ENCODE data around the gene MYRF. TPM values are rescaled to one million over a fixed set of nuclear protein-coding genes. Genes with fewer than 3 reads are reported as not detected.

The MYRF gene
- total RNA-seq, 1 donor from 2014 or later: 39.5 TPM

DNA sequence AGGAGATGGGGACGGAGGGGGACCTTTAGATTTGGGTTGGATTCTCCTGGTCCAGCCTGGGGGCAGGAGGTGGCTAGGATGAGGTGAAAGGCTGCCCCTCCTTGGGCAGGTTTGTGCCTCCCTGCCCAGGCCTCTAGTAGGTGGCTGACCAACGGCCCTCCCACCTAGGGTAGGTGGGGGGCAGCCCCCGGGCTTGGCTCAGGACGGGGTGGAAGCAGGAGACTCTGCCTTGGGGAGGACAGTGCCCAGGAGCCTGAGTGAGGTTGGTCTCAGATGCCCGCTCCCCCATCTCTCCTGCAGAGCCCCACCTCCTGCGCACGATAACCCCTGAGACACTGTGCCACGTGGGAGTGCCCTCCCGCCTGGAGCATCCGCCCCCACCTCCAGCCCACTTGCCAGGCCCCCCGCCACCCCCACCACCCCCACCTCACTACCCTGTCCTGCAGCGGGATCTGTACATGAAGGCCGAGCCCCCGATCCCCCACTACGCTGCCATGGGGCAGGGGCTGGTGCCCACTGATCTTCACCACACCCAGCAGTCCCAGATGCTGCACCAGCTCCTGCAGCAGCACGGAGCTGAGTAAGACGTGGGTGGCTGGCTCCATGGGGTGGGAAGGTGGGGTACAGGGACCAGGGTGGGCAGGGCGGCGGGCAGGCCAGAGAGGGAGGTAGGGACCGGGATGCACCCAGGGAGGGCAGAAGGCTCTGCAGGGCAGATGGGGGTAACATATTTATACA lies 17.7 kb downstream of the MYRF start:
- H3K4me1 ChIP-seq (ENCODE audit: insufficient read depth, low read length): peaks cover 9% of the 10 kb centered on the region
- H3K4me3 ChIP-seq (ENCODE audit: insufficient read depth, low read depth, low read length): no peak overlapping the region
- H3K27ac ChIP-seq (ENCODE audit: low read depth, low read length): no peak overlapping the region
- H3K9ac ChIP-seq (ENCODE audit: low read length): peak overlapping the region; percentile 41
- H3K9me3 ChIP-seq (ENCODE audit: insufficient read depth, low read depth, low read length): no peaks in the 10 kb centered on the region
- no peak for TF ChIP-seq EZH2 (IDR thresholded peaks at IDR 0.05; ENCODE audit: insufficient read depth, low read length)
- TF ChIP-seq, protein P1, sequence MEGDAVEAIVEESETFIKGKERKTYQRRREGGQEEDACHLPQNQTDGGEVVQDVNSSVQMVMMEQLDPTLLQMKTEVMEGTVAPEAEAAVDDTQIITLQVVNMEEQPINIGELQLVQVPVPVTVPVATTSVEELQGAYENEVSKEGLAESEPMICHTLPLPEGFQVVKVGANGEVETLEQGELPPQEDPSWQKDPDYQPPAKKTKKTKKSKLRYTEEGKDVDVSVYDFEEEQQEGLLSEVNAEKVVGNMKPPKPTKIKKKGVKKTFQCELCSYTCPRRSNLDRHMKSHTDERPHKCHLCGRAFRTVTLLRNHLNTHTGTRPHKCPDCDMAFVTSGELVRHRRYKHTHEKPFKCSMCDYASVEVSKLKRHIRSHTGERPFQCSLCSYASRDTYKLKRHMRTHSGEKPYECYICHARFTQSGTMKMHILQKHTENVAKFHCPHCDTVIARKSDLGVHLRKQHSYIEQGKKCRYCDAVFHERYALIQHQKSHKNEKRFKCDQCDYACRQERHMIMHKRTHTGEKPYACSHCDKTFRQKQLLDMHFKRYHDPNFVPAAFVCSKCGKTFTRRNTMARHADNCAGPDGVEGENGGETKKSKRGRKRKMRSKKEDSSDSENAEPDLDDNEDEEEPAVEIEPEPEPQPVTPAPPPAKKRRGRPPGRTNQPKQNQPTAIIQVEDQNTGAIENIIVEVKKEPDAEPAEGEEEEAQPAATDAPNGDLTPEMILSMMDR (IDR thresholded peaks at IDR 0.05; ENCODE audit: insufficient read depth, low read depth, low read length): no peak
- peak overlapping the region; percentile 55 for H3K4me2 ChIP-seq (ENCODE audit: low read length)
- H3K9me3 Mint-ChIP-seq (ENCODE audit: unreplicated experiment): no peaks in the 10 kb centered on the region
- FAIRE-seq (no peak), DNase-seq (ENCODE audit: low read depth) (no peak)
- no peaks in the 10 kb centered on the region for H3K27me3 Mint-ChIP-seq (ENCODE audit: low read depth, unreplicated experiment)
- H3K27me3 ChIP-seq (ENCODE audit: insufficient read depth, low read length): no peaks in the 10 kb centered on the region
- H3K36me3 ChIP-seq (ENCODE audit: insufficient read depth, low read length): no peaks in the 10 kb centered on the region
- H3K36me3 Mint-ChIP-seq (ENCODE audit: low read depth, unreplicated experiment): no peaks in the 10 kb centered on the region
- H3K27ac Mint-ChIP-seq (ENCODE audit: unreplicated experiment): no peak overlapping the region
- H3K4me3 Mint-ChIP-seq (ENCODE audit: unreplicated experiment): no peak overlapping the region
- peaks cover 5% of the 10 kb centered on the region for H4K20me1 ChIP-seq (ENCODE audit: insufficient read depth, low read length)
- no peak overlapping the region for H2AFZ ChIP-seq (ENCODE audit: low read depth, low read length)
- H3K79me2 ChIP-seq (ENCODE audit: insufficient read depth, low read length): no peaks in the 10 kb centered on the region
- H3K4me1 Mint-ChIP-seq (ENCODE audit: low read depth, unreplicated experiment): peaks cover 2% of the 10 kb centered on the region

DNA sequence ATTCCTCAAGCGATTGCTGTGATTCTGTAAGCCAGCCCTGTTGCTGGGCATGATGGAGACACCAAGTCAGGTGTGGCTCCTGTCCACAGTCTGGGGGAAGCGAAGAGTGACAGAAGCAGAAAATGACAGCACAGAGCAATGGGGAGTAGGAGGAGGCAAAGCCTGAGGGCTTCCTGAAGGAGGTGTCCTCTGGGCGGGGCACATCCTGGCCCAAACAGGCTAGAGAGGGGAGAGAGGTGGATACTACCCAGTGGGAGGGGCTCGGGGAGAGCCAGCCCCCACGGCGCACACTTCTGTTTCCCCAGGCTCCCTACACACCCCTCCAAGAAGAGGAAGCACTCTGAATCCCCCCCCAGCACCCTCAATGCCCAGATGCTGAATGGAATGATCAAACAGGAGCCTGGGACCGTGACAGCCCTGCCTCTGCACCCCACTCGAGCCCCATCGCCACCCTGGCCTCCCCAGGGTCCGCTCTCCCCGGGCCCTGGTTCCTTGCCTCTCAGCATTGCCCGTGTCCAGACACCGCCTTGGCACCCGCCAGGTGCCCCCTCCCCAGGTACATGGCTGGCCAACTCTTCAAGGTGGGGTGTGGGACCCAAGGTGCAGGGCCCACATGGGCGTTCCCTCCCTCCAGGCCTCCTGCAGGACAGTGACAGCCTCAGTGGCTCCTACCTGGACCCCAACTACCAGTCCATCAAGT lies 18.9 kb downstream of the MYRF start:
- peaks cover 9% of the 10 kb centered on the region for H4K20me1 ChIP-seq (ENCODE audit: insufficient read depth, low read length)
- Mint-ChIP-seq H3K27ac (ENCODE audit: unreplicated experiment) (no peak overlapping the region), H3K27me3 (ENCODE audit: low read depth, unreplicated experiment) (no peaks in the 10 kb centered on the region), H3K9me3 (ENCODE audit: unreplicated experiment) (no peaks in the 10 kb centered on the region), H3K4me3 (ENCODE audit: unreplicated experiment) (no peak overlapping the region), H3K4me1 (ENCODE audit: low read depth, unreplicated experiment) (no peaks in the 10 kb centered on the region), H3K36me3 (ENCODE audit: low read depth, unreplicated experiment) (no peaks in the 10 kb centered on the region)
- H2AFZ ChIP-seq (ENCODE audit: low read depth, low read length): no peak overlapping the region
- H3K4me1 ChIP-seq (ENCODE audit: insufficient read depth, low read length): peaks cover 9% of the 10 kb centered on the region
- H3K9me3 ChIP-seq (ENCODE audit: insufficient read depth, low read depth, low read length): no peaks in the 10 kb centered on the region
- TF ChIP-seq, protein P1 (IDR thresholded peaks at IDR 0.05; ENCODE audit: insufficient read depth, low read depth, low read length): no peak
- no peak for TF ChIP-seq EZH2 (IDR thresholded peaks at IDR 0.05; ENCODE audit: insufficient read depth, low read length)
- FAIRE-seq: no peak
- H3K4me2 ChIP-seq (ENCODE audit: low read length): no peak overlapping the region
- H3K27me3 ChIP-seq (ENCODE audit: insufficient read depth, low read length): no peaks in the 10 kb centered on the region
- no peaks in the 10 kb centered on the region for H3K36me3 ChIP-seq (ENCODE audit: insufficient read depth, low read length)
- DNase-seq (ENCODE audit: low read depth): no peak
- H3K4me3 ChIP-seq (ENCODE audit: insufficient read depth, low read depth, low read length): no peak overlapping the region
- H3K9ac ChIP-seq (ENCODE audit: low read length): no peak overlapping the region
- no peak overlapping the region for H3K27ac ChIP-seq (ENCODE audit: low read depth, low read length)
- H3K79me2 ChIP-seq (ENCODE audit: insufficient read depth, low read length): no peaks in the 10 kb centered on the region
